CD4-positive, alpha-beta T cell treated with Interleukin-4 for 4 hours (primary cell): ENCODE measurements around the gene SPESP1.
"Not testable (repeated sequence)": the region's sequence is repeated elsewhere in the genome, so short reads cannot be mapped to it uniquely, and the experiment has no call there.

ENCODE experiments used
- DNase-seq: peaks from one replicate; pipeline ENCODE4 v3.0.0-alpha.2; 2020

Gene SPESP1

DNA sequence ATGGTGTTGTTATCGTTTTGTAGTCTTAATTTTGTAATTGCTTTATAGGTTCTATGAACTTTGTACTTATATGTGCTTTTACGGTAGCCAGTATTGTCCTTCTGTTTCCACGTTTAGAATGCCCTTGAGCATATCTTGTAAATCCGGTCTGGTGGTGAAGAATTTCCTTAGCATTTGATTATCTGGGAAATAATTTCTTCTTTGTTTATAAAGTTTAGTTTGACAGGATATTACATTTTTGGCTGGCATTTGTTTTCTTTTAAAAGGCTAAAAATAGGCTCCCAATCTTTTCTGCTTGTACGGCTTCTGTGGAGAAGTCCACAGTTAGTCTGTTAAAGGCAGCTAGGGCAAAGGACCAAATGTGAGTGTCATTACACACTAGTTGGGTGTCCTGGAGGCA is 36.7 kb downstream of the SPESP1 start:
- no peak for DNase-seq

DNA sequence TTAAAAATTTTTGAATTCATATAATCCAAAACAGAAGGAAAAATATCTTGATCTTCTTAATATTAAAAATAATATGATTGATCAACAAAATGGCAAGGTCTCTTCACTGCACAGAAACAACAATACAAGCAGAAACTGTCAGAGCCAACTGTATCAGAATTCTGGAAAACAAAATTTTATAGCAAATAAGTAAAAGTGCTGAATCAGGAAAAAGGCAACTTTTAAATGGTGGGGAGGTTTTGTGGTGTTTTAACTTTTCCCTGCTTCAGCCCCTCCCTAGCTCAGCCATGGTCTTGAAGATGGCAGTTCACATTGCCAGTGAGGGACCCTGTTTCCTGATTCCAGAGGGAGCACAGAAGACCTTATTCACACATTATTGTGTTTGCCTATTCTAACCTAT is 37.6 kb downstream of the SPESP1 start:
- DNase-seq: no peak

DNA sequence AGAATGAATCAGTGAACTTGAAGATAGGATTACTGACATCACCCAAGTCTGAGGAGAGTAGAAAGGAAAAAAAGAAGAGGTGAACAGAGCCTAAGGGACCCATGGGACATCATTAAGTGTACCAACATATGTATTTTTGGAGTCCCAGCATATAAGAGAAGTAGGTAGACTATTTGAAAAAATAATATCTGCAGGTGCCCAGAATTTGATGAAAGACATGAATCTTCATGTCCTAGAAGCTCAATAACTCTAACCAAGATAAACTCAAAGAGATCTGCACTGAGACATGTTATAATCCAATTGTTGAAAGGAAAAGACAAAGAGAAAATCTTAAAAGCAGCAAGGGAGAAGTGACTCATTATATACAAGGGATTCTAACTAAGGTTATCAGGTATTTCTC is 39.0 kb downstream of the SPESP1 start:
- no peak for DNase-seq

DNA sequence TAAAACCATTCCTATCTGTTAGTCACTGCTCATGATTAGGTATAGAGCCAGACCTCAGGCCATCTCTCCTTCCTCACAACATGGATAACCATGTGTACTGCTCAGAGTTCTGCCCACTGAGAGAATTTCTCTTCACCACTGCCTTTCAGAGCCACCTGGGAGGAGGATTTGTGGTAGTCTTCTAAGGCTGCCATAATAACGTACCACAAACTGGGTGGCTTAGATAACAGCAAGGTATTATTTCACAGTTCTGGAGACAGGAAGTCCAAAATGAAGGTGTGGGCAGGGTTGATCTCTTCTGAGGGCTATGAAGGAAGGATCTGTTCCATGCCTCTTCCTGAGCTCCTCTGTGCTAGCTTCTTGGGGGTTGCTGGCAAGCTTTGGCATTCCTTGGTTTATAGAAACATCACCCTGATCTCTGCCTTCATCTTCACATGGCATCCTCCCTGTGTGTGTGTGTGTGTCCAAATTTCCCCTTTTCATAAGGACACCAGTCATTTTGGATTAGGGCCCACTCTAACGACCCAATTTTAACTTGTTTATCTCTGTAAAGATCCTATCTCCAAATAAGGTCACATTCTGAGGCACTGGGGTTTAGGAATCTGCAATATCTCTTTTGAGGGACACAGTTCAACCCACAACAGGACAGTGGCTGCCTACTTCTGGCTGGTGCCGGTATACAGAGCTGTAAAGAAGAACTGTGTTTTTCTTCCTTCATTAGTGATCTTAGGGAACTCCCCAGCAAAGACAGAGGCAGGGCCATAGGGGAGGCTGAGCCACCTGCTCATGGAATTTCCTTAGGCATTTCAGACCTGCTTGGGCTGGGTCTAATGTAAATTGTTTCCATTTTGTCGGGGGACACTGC is 42.1 kb downstream of the SPESP1 start:
- no peak for DNase-seq

DNA sequence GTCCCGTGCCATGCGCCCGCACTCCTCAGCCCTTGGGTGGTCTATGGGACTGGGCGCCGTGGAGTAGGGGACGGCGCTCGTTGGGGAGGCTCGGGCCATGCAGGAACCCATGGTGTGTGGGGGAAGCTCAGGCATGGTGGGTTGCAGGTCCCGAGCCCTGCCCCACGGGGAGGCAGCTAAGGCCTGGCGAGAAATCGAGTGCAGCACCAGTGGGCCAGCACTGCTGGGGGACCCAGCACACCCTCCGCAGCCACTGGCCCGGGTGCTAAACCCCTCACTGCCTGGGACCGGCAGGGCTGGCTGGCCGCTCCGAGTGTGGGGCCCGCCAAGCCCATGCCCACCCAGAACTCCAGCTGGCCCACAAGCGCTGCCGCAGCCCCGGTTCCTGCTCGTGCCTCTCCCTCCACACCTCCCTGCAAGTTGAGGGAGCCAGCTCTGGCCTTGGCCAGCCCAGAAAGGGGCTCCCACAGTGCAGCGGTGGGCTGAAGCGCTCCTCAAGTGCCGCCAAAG is 45.4 kb downstream of the SPESP1 start:
- not testable (repeated sequence) for DNase-seq

DNA sequence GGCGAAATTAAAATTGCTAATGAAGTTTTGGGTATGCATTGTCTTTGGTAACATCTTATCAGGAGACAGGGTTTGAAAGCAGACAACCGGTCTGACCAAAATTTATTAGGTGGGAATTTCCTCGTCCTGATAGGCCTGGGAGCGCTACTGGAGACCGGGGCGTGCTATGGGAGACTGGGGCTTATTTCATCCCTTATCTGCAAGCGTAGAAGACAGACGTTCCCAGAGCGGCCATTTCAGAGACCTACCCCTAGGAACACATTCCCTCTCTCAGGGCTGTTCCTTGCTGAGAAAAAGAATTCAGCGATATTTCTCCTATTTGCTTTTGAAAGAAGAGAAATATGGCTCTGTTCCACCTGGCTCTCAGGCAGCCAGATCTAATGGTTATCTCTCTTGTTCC is 47.1 kb downstream of the SPESP1 start:
- DNase-seq: not testable (repeated sequence)

DNA sequence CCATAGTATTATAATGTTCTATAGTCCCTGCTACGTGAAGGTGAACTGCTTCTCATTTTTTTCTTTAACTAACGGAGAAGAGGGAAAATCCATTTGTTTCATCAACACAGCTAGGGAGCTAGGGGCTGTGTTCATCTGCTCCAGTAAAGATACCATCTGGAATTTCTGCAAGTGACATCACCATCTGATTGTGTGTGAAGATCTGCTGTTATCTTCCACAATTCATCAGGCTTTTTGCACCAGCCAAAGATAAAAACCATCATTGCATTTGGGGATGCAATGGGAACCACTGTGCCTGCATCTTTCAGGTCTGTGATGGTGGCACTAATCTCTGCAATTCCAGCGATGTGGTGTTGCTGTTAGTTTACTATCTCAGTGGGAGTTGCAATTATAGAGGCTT is 48.7 kb downstream of the SPESP1 start:
- no peak for DNase-seq

DNA sequence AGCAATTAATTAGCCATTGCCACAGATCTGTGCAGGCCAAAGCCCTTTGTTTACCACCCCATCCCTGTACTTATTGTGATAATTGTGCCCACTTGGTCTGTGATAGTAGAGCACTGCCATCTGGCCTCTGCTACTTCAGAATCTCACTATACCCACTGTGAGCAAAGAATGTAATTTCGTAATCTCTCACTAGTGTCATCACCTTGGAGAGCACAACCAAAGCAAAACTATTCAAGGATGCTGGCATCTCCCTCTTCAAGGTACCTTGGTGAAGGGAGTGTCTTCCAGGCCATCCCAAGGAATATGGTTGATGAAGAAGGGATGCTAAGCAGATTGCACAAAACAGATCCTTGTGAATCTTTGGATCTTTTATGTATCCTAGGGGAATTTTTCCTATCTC is 49.5 kb downstream of the SPESP1 start:
- no peak for DNase-seq

DNA sequence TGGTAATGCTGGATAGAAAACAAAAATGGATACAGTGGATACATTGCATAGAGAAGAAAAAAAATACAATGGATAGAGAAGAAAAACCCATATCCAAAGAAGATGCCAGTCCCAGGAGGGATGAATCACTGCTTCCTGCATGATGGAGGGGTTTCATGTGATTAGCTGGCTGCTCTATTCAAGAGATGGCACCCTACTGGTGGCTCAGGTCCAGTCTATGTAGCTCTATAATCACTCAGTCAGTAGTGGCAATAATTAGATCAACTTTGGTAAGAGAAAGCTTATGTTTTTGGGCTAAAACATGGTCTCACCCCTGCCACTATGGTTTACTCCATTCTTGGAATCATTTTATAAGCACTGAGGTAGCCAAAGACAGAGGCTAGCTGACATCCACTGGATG is 50.5 kb downstream of the SPESP1 start:
- DNase-seq: no peak

DNA sequence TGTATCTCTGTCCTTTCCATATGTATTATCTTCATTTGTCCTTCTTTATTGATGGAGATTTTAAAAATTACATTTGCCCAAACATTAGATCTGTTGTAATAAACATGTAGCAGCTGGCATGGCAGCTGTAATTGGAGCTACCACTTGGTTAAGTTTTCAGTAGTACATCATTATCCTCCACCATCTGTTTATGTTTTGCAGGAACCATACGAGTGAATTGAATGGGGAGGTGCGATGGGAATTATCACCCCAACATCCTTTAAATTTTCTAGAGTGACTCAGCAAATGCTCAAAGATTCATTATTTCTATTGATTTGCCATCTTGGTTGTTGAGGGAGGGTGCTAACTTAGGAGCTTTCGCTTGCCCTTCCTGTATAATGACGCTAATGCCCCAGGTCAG is 51.6 kb downstream of the SPESP1 start:
- no peak for DNase-seq

DNA sequence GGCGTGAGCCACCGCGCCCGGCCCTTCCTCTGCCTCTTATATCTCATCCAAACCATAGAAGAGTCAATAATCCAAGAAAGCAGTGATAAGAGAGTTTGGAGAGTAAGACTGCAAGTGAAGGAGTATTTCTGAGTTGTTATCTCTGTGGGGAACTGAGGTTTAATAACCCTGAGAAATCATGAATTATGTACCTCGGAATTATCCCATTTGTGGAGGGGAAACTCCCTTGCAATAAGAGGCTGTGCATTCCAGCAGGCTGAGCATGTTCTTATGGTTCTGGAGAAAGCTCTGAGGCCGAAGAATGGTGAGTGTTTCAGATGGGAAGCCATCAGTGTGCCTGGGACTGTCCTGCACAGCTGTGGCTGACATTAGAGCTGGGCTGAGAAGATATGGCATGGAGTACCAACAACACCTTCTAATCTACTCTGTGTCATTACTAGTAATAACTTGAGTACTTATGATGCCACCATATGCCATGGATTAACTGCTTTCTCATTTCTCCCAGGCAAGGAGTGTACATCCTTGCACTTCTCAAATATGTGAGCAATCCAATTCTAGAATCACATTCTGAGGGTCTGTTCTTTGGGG is 52.7 kb downstream of the SPESP1 start:
- no peak for DNase-seq

DNA sequence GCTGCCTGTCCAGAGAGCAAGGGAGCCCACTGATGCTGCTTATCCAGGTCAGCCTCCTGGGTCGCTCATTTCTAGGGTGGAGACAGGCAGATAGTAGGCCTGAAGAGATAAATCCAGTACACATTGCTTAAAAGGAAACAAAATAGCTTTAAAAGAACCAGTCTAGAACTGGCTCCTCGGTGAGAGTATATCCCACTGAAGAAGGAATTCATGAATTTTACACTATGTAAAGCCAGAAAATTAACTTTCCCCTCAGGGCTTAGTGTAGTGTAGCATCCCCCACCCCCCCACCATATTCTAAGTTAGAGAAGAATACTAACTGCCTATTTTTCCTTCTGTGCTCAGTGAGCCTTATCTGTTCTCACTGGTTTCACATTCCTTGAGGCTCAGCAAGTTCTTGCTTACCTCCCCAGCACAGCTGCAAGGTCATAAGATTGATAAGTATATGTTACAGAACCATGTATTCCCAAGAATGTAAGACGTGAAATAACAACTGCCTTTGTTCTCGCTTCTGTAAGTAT is 53.7 kb downstream of the SPESP1 start:
- no peak for DNase-seq

DNA sequence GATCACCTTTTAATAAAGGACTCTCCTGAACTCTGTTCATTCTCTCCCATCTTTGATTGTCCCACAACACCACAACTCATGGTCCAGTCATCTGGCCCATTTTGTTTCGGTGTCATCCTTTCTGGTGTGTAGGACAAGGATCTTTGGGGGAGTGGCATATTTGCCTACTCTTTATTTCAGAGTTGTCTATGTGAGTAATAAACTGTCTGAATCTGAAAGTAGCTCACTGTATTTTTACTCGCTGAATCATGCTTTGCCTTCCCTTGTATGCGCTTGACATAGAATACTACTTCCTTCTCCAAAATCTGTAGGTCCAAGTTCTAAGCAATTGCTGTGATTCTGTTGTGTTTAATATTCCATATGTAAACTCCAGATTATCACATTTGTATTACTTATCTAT is 54.3 kb downstream of the SPESP1 start:
- no peak for DNase-seq

DNA sequence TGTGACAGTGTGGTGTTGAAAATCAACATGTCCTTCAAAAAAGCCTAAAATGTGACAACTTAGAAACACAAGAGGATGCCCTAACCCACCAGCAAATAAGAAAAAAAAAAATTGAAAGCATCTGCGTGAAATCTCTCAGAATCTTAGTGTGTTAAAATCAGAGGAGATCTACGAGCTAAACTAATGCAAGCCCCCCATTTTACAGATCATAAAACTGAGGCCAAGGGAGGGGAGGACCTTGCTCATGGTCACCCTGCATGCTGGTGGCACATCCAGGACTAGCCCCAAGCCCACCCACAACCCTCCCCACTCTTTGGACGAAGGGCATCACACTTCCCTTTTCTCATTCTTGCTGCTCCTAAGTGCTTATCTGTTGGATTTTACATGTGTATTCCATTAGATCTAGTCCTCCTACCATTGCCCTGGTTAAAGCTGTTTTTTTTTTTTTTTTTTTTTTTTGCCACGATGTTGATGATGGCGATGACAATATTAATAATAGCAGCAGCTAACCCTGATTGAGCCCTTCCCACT is 55.1 kb downstream of the SPESP1 start:
- DNase-seq: no peak

DNA sequence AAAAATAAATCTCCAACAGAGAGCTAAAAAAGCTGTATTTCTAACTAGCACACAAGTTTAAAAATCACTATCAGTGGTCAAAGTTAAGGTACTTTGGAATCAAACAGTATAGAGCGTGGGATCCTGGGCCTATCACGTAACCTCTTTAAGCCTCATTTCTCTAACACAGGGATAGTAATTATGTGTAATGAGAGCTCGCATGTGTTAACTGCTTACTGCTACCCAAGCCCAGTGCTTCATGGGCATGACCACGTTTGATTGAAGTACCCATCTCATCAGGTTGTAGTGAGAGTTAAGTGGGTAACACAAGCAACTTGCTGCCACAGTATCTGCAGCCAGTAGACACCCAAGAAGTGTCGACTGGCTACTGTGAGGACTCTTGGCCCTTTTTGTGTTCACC is 56.0 kb downstream of the SPESP1 start:
- DNase-seq: no peak

DNA sequence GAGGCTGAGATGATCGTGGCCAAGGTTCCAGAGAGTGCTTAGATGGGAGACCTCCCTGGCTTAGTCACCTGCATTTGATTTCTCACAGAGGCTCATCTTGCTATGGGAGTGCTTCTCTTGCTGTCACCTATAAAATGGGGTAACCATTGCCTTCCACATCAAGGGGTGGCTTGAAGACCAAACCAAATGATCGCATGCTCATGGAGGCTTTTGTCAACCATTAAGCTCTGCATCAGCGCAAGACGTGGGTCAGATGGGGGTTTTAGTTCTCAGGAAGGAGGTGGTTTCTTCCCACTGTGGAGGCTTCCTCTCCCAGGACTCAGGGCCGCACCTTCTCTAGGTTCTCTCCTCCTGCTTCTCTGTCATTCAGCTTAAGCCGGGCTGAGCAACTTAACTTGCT is 56.8 kb downstream of the SPESP1 start:
- DNase-seq: no peak

DNA sequence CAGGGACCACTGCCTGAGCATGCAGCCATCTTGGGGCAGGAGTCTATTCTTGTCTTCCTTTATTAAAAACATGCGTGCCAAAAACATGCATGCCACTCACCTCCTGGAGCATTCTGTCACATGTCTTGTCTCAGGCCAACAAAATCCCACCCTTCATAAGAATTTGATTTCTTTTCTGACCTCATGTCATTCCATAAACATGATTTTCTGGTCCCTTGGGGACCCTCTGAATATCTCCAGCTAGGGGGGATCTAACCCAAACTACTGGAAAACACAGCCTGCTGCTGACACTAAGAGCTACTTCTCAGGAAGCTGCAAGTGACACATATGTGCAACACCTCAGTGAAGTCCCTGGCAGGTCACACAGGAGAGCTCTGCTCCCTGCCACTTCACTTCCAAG is 57.4 kb downstream of the SPESP1 start:
- DNase-seq: no peak

DNA sequence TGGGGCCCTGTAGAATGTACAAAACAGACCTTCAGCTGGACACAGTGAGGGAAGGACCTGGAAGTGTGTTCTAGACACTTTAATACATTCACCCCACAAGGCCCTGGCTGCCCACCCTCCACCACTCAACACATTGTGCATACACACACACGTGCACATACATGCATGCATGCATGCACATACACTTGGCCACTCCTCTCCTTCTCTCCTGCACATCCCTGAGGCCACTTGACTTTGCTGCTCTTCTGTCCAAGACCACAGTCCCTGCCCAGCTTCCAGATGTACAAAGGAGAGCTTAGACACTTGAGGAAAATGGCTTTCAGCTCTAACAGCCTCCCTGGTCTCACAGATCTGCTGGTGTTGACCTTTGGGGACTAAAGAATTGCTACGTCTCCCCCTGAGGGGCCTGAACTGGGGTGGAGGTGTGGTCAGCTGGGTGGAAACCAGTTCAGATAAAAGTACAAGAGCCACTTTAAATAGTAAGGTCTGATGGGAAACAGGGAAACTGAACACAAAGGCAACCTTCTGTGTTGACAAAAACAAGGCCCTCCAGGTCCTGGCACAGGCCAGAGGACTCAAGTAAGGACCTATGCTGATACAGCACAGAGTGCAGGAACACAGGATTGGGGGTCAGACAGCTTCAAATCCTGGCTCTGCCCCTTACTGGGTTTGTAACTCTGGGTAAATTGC is 59.4 kb downstream of the SPESP1 start:
- DNase-seq: no peak

DNA sequence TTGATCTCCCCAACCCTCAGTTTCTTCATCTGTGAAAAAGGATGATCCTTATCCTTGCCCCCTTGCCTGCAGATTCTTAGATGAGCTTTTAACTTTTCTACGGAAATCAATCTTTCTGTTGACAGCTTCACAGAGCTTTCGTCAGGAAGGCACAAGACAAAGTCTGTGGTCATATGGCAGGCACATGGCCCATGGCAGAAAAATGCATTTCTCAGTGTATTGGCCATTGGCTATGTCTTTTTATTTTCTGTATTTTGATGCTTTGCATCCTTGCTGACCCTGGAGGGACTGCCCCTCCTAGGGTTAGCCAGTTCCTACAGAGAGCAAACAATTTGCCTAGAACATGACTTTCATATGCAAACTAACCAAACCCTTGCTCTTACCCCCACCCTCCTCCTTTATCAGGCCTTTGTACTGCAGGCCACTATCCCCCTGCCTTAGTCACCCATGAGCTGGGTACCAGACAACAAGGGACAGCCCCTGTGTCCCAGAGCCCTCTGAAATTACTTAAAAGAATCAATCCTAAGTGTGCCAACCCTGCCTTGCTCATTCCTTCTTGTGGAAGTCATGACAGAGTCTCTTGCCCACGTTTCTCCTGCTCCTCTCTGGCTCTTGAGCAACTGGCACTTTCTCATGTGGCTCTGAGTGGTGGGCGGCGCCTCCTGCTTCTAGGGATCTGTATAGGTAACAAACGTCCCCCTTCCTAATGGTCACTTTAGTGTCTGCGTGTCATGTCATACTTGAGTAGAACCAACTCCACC is 60.1 kb downstream of the SPESP1 start:
- DNase-seq: no peak

DNA sequence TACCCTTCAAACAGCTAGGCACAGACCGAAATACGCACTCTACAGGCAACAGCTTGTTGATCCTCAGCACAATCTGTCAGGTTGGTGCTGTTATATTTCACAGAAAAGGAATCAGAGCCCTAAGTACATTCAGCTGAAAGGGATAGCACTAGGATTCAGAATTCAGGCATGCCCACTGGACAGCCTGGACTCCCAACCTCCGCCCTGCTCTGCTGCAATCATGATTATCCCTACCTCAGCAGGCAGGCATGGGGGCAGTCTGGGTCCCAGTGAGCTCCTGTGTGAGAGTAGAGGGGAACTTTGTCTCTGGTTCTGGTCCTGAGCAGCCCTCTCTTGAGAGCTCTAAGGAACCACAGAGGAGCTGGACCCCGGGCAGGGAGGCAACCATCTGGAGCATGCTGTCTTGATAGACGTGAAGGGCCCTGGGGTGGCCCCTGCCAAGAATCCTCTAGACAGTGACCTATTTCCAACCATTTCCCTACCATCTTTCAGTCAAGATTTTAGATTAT is 60.7 kb downstream of the SPESP1 start:
- DNase-seq: no peak

DNA sequence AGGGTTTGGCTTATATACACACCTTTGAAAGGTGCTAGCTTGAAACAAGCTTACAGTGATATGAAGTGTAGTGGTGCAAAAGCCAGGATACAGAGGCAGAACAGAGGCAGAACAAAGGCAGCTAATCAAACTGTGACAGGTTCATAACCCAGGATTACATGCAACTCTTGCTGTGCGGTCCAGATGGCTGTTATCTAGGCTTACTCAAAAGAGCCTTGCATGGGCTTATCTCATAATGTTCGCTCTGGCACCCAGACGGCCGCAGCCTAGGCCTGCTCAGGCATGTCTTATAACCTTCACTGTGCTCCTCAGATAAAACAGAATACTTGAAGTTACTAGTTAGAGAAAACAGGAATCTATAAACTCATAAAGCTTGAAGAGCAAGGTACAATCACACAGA is 61.4 kb downstream of the SPESP1 start:
- no peak for DNase-seq

DNA sequence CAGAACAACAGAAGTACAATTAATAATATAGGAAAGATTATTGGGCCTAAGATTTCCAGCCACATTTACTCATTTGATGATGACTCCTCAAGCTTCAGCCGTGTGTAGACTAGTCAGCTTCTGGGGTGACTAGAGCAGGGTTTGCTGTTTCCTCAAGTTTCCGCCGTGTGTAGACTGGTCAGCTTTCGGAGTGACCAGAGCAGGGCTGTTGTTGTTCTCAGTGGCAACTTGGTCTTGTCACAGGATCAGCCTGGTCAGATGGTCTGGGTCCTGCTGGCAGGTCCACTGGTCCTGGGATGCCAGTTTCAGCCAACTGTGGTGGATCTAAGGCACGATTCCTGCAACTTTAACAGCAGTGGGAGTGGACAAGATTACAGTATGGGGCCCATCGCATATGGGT is 62.4 kb downstream of the SPESP1 start:
- DNase-seq: no peak
